Activated B cell treated with CpG ODN at 0.5 μM for 24 hours (primary cell): ENCODE measurements around the gene HGFAC. TPM values are rescaled to one million over a fixed set of nuclear protein-coding genes. Genes with fewer than 3 reads are reported as not detected.

ENCODE experiments used
- ATAC-seq: fragments of 200-7000 bp; cut with Tn5 transposase; one replicate; pipeline ENCODE4 v1.10.0; 2021; ENCODE audit warnings: low read depth, mild to moderate bottlenecking, moderate library complexity
- CTCF ChIA-PET: fragments of 350-600 bp; sonication (Branson Sonifier 250); formaldehyde crosslinking; loops from one replicate; lab custom pipeline; 2021; ENCODE audit warnings: antibody characterized with exemption; lab: Charles Lee
- POLR2A ChIA-PET: fragments of 350-600 bp; sonication (Branson Sonifier 250); formaldehyde crosslinking; loops from one replicate; lab custom pipeline; 2021; ENCODE audit warnings: antibody characterized with exemption; lab: Charles Lee
- DNase-seq: peaks from one replicate; pipeline ENCODE4 v3.0.0; 2022
- H3K27ac Mint-ChIP-seq: one replicate; pipeline ENCODE4 v1.8.0; 2020; ENCODE audit warnings: mixed read lengths
- H3K27me3 Mint-ChIP-seq: one replicate; pipeline ENCODE4 v1.8.0; 2021; ENCODE audit warnings: mixed read lengths
- H3K36me3 Mint-ChIP-seq: one replicate; pipeline ENCODE4 v1.8.0; 2021; ENCODE audit warnings: low read depth, mixed read lengths
- H3K4me1 Mint-ChIP-seq: one replicate; pipeline ENCODE4 v1.8.0; 2021; ENCODE audit warnings: mixed read lengths
- H3K4me3 Mint-ChIP-seq: one replicate; pipeline ENCODE4 v1.8.0; 2020; ENCODE audit warnings: mild to moderate bottlenecking, mixed read lengths
- H3K9me3 Mint-ChIP-seq: one replicate; pipeline ENCODE4 v1.8.0; 2020; ENCODE audit warnings: mixed read lengths
- CTCF ChIP-seq: fragments of 200-600 bp; IDR thresholded peaks from one replicate; pipeline ENCODE4 v1.8.0; 2022; ENCODE audit warnings: antibody characterized with exemption, mild to moderate bottlenecking
- intact Hi-C: fragments of 100-400 bp; cut with micrococcal nuclease; formaldehyde crosslinking; loops from one replicate; pipeline ENCODE4 v1.15.1; 2024
- total RNA-seq: library from RNA; stranded (reverse); gene quantifications from 2 replicates; pipeline ENCODE4 v1.2.3, GENCODE V29; 2022

Gene HGFAC
- total RNA-seq, 1 donor from 2014 or later = not detected

- POLR2A ChIA-PET = no interaction called here
- Mint-ChIP-seq H3K4me1 (no peaks in the 10 kb centered on the region), H3K27me3 (peaks cover 14% of the 10 kb centered on the region), H3K36me3 (no peaks in the 10 kb centered on the region), H3K27ac (no peak overlapping the region), H3K9me3 (no peaks in the 10 kb centered on the region), H3K4me3 (no peak overlapping the region)
- no peak for TF ChIP-seq CTCF
- intact Hi-C loops = no loop called here
- DNase-seq (no peak), ATAC-seq (no peak)
- CTCF ChIA-PET = no interaction called here
Observed at GRCh38 chr4:3469386-3470243, 27.8 kb downstream of the HGFAC start.

- Mint-ChIP-seq H3K4me1 (no peaks in the 10 kb centered on the region), H3K4me3 (no peak overlapping the region), H3K9me3 (no peaks in the 10 kb centered on the region), H3K27me3 (peaks cover 6% of the 10 kb centered on the region), H3K27ac (no peak overlapping the region), H3K36me3 (no peaks in the 10 kb centered on the region)
- ChIA-PET POLR2A (no interaction called here), CTCF (no interaction called here)
- no peak for TF ChIP-seq CTCF
- no peak for ATAC-seq
- intact Hi-C loops = no loop called here
- no peak for DNase-seq
Observed at GRCh38 chr4:3470244-3471097, 28.7 kb downstream of the HGFAC start.

GRCh38 chr4:3471098-3471760, 29.5 kb downstream of the HGFAC start:
- Mint-ChIP-seq H3K9me3 (no peaks in the 10 kb centered on the region), H3K36me3 (no peaks in the 10 kb centered on the region), H3K4me1 (no peaks in the 10 kb centered on the region), H3K4me3 (no peak overlapping the region), H3K27me3 (peaks cover 5% of the 10 kb centered on the region), H3K27ac (no peak overlapping the region)
- DNase-seq = no peak
- POLR2A ChIA-PET = no interaction called here
- CTCF ChIA-PET = no interaction called here
- ATAC-seq = no peak
- no peak for TF ChIP-seq CTCF
- intact Hi-C loops = no loop called here

GRCh38 chr4:3471886-3472285, 30.1 kb downstream of the HGFAC start:
- Mint-ChIP-seq H3K27me3 (peaks cover 8% of the 10 kb centered on the region), H3K9me3 (no peaks in the 10 kb centered on the region), H3K36me3 (no peaks in the 10 kb centered on the region), H3K27ac (no peak overlapping the region), H3K4me3 (no peak overlapping the region), H3K4me1 (no peaks in the 10 kb centered on the region)
- POLR2A ChIA-PET = no interaction called here
- DNase-seq (no peak), ATAC-seq (no peak)
- CTCF ChIA-PET = no interaction called here
- TF ChIP-seq CTCF = no peak
- intact Hi-C loops = no loop called here
